Bronchial epithelial cell (primary cell): ENCODE measurements around the gene PTPRT. TPM values are rescaled to one million over a fixed set of nuclear protein-coding genes. Genes with fewer than 3 reads are reported as not detected.

Source experiments
- DNase-seq: peaks from one replicate; pipeline ENCODE4 v3.0.0-alpha.2; 2010; ENCODE audit warnings: low read depth
- FAIRE-seq: peaks from 2 replicates; lab custom pipeline; 2011; peaks lifted over from hg19 to GRCh38; lab: Jason Lieb, UNC
- H3K27me3 ChIP-seq: 2 replicates; pipeline ENCODE4 v1.5.1; 2011; ENCODE audit warnings: low read length; ENCODE audit not compliant: control insufficient read depth, insufficient read depth
- H3K36me3 ChIP-seq: 2 replicates; pipeline ENCODE4 v1.5.1; 2011; ENCODE audit warnings: low read length; ENCODE audit not compliant: control insufficient read depth, insufficient read depth
- H3K4me3 ChIP-seq: 2 replicates; pipeline ENCODE4 v1.5.1; 2011; ENCODE audit warnings: mild to moderate bottlenecking, low read depth, low read length, control low read depth
- total RNA-seq: library from RNA; depleted of rRNA; stranded (reverse); fragments of >200 nt; gene quantifications from 2 replicates; pipeline ENCODE4 v1.2.1, GENCODE V29; 2014
- TF ChIP-seq, protein P1 (sequence below): IDR thresholded peaks from 2 replicates; pipeline ENCODE4 v1.5.1; 2011; ENCODE audit warnings: mild to moderate bottlenecking, moderate library complexity, low read length, control low read depth, inconsistent platforms; ENCODE audit not compliant: insufficient read depth, severe bottlenecking

The PTPRT gene
- total RNA-seq, 1 donor from 2014 or later: not detected

DNA sequence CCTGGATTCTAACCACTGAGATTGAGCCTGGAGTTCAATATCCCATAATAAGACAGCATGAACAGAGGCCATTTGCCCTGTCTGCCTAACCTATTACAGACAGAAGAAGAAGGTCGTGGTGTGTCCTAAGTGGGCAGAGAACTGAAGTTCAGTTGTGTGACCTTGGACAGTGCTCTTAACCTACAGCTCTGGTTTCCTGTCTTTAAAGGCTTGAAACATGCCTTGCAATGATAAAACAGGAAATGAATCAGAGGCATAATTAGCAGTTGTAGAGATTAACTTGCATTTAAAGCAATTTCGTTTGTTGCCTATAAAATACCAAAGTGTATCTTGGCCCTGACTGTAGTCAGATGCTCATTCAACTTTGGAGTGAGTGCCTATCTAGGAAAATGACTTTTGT is 1064.3 kb downstream of the PTPRT start:
- Histone ChIP-seq H3K36me3 (no peaks in the 10 kb centered on the region), H3K27me3 (no peaks in the 10 kb centered on the region), H3K4me3 (no peak overlapping the region)
- DNase-seq (no peak), FAIRE-seq (no peak)
- TF ChIP-seq, protein P1, sequence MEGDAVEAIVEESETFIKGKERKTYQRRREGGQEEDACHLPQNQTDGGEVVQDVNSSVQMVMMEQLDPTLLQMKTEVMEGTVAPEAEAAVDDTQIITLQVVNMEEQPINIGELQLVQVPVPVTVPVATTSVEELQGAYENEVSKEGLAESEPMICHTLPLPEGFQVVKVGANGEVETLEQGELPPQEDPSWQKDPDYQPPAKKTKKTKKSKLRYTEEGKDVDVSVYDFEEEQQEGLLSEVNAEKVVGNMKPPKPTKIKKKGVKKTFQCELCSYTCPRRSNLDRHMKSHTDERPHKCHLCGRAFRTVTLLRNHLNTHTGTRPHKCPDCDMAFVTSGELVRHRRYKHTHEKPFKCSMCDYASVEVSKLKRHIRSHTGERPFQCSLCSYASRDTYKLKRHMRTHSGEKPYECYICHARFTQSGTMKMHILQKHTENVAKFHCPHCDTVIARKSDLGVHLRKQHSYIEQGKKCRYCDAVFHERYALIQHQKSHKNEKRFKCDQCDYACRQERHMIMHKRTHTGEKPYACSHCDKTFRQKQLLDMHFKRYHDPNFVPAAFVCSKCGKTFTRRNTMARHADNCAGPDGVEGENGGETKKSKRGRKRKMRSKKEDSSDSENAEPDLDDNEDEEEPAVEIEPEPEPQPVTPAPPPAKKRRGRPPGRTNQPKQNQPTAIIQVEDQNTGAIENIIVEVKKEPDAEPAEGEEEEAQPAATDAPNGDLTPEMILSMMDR: no peak

DNA sequence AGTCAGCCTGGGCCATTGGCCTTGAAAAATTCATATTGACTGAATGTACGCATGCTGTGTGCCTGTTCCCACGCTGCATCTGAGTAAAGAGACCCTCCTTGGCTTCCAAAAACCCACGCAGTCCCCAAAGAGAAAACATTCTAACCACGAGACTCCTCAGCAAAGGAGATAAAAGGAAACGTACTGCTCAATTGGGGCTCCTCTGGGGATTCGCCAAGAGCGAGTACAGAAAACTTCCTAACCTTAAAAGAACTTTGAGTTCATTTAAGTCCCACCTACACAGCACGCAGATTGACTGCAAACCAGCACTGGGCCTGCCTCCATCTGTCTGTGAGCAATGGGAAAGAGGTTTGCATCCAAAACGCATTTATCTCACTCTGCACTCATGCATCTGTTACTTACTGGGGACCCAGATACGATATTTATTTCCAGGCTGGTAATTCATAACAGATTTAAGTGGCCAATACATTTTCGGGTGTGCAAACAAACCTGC is 1065.7 kb downstream of the PTPRT start:
- DNase-seq (no peak), FAIRE-seq (no peak)
- H3K36me3 ChIP-seq: no peaks in the 10 kb centered on the region
- no peaks in the 10 kb centered on the region for H3K27me3 ChIP-seq
- no peak overlapping the region for H3K4me3 ChIP-seq
- TF ChIP-seq, protein P1: no peak

DNA sequence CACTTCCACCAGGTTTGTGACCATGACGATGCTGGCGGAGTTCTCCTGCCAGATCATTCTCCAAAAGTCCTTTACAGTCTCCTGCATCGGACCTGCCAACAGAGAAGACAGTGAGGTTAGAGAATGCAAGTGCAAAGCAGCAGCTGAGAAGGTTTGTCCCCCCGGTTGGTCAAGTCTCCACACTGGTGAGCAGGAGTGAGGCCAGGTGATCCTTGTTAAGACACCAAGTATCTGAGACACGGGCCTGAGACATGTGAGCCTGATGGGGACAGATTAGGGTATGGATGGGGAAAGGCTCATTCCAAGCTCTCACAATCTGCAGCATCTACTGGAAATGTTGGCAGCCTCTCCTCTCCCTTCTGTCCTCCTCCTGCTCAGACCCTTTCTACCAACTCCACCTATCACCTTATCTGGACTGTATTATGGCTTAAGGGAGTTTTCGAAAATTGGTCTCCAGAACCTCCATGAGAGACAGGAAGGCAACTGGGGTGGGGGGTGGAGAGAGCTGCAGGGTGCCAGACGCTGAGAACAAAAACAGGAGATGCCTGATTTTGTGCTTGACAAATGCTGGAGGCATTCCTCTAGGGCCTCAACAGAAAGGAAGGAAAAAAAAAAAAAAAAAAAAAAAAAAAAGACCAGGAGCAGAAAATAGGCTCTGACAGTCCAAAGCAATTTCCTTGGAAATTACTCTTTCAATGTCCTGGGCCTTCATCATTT is 1071.1 kb downstream of the PTPRT start:
- Histone ChIP-seq H3K4me3 (no peak overlapping the region), H3K27me3 (no peaks in the 10 kb centered on the region), H3K36me3 (no peaks in the 10 kb centered on the region)
- DNase-seq: no peak
- TF ChIP-seq, protein P1: no peak
- no peak for FAIRE-seq

DNA sequence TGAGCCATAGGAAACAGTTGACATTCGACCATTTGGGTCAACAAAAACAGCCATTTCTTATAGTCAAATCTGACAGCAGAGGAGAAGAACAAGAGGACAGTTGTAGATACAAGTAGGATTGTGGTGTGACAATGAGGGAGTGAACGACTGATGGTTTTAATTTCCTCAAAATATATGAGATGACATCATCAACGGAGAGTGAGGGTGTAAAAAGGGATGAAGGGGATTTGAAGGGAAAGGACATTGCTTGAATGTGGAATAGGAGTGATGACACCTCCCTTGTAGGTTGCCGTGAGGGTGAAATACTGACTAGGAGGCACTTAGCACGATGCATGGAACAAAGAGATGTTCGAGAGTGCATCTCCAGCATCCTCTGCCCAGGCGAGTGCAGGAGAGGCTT is 1071.7 kb downstream of the PTPRT start:
- DNase-seq (no peak), FAIRE-seq (no peak)
- Histone ChIP-seq H3K4me3 (no peak overlapping the region), H3K36me3 (no peaks in the 10 kb centered on the region), H3K27me3 (no peaks in the 10 kb centered on the region)
- TF ChIP-seq, protein P1: no peak

DNA sequence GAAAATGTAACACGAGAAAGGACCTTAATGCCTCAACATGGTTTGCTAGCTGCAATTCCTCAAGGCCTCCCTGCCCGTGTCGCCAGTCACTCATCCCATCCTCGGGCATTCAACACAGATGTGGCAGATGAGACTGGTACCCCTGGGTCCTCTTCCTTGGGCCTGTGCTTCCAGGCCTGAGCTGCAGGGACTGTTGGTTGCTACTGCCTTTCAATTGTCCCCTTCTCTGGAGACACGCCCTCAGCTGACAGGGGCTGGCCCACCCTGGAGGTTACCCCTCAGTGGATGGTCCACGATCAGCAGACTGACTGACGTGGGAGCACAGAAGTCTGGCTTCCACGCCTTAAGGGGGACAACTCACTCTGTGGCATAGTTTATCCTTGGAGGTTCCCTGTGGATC is 1076.5 kb downstream of the PTPRT start:
- no peak for DNase-seq
- TF ChIP-seq, protein P1: no peak
- H3K4me3 ChIP-seq: no peak overlapping the region
- no peaks in the 10 kb centered on the region for H3K27me3 ChIP-seq
- no peaks in the 10 kb centered on the region for H3K36me3 ChIP-seq
- no peak for FAIRE-seq

DNA sequence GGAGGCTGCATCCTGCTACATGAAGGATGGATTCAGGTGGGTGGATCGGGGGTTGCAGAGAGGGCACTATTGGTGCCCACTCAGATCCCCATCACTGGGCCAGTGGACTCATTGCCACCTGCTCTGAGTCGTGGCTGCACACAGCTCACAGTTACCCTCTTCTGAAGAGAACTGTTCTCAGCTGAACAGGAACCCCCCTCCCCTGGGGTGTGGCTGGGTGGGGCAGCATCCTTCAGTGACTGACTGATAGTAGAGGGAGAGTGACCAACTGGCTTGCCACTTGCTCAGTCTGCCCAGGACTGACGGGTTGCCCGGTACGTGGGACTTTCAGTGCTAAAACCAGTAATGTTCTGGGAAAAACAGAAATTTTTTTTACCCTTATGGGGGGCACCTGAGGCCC is 1077.5 kb downstream of the PTPRT start:
- DNase-seq (no peak), FAIRE-seq (no peak)
- H3K36me3 ChIP-seq: no peaks in the 10 kb centered on the region
- TF ChIP-seq, protein P1: no peak
- H3K4me3 ChIP-seq: no peak overlapping the region
- no peaks in the 10 kb centered on the region for H3K27me3 ChIP-seq
